Measurements from ENCODE around the gene WASF2.

WASF2 gene

GRCh38 chr1:27402349-27402754 is 87.6 kb downstream of the WASF2 start:
- TF ChIP-seq FOXP2 (optimal IDR thresholded peaks at IDR 0.05; ENCODE audit: borderline replicate concordance, extremely low read depth, extremely low read length, insufficient read depth): no peak
- TF ChIP-seq TAF1 (IDR thresholded peaks at IDR 0.05; ENCODE audit: borderline replicate concordance, insufficient read depth, low read length): no peak
- TF ChIP-seq SIN3A (IDR thresholded peaks at IDR 0.05; ENCODE audit: borderline replicate concordance, insufficient read depth, low read length): no peak
- TF ChIP-seq POLR2AphosphoS5 (IDR thresholded peaks at IDR 0.05; ENCODE audit: low read depth, low read length): no peak
- no peak for TF ChIP-seq REST (IDR thresholded peaks at IDR 0.05; ENCODE audit: insufficient read depth in 1 of 2, low read depth in 2 of 2, low read length in 2 of 2)

DNA sequence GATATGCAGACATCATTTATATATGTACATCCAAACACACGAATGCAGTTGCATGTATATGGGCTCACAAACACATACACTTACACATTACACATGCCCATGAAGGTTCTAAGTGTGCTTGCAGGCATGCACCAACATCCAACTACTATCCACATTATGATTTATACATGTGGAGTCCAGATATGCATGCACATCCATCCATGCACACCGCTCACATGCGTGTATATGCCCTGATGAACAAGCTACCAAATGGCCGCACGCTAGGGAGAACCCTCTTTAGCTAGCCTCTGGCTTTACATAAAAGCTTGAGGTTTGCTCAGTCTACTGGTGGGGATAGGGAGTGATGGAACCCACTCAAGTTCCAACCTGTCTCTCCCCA is 89.0 kb downstream of the WASF2 start:
- TF ChIP-seq POLR2AphosphoS5 (IDR thresholded peaks at IDR 0.05; ENCODE audit: low read depth, low read length) (no peak), REST (IDR thresholded peaks at IDR 0.05; ENCODE audit: insufficient read depth in 1 of 2, low read depth in 2 of 2, low read length in 2 of 2) (no peak), TAF1 (IDR thresholded peaks at IDR 0.05; ENCODE audit: borderline replicate concordance, insufficient read depth, low read length) (no peak), FOXP2 (optimal IDR thresholded peaks at IDR 0.05; ENCODE audit: borderline replicate concordance, extremely low read depth, extremely low read length, insufficient read depth) (no peak), SIN3A (IDR thresholded peaks at IDR 0.05; ENCODE audit: borderline replicate concordance, insufficient read depth, low read length) (no peak)

GRCh38 chr1:27400082-27400962 is 89.6 kb downstream of the WASF2 start:
- TF ChIP-seq SIN3A (IDR thresholded peaks at IDR 0.05; ENCODE audit: borderline replicate concordance, insufficient read depth, low read length) (no peak), TAF1 (IDR thresholded peaks at IDR 0.05; ENCODE audit: borderline replicate concordance, insufficient read depth, low read length) (no peak), FOXP2 (optimal IDR thresholded peaks at IDR 0.05; ENCODE audit: borderline replicate concordance, extremely low read depth, extremely low read length, insufficient read depth) (no peak), REST (IDR thresholded peaks at IDR 0.05; ENCODE audit: insufficient read depth in 1 of 2, low read depth in 2 of 2, low read length in 2 of 2) (no peak), POLR2AphosphoS5 (IDR thresholded peaks at IDR 0.05; ENCODE audit: low read depth, low read length) (no peak)

DNA sequence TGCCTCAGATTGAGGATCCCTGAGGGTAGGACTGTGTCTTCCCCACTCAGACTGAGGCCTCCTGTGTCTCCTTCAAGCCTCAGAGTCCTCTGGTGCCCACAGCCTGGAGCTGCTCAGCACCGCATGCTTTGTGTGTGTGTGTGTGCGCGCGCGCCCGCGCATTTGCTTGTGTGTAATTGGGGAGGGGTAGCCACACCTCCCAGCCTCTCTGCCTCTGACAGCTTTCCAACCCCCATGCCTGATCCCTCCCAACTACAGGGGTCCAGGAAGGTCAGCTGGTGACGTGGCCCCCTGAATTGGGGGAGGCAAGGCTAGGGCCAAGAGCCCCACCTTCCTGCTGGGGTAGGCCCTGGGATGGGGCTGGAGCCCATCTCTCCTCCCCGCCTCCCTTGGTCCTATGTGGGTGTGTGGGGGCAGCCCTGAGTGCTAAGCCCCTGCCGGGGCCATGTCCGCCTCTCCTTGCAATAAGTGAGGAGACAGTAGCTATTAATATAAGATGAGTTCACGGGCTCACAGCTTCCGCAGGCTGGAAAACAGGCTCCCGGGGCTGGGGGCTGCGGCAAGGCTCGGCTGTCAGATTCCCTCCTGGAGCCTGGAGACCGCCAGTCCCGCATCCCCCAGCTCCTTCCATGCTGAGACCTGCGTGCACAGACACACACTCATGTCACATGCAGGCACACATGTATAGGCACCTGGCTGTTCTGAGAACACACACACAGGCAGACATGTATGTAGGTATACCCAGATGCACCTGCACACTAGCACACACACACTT is 90.5 kb downstream of the WASF2 start:
- TF ChIP-seq TAF1 (IDR thresholded peaks at IDR 0.05; ENCODE audit: borderline replicate concordance, insufficient read depth, low read length): no peak
- TF ChIP-seq POLR2AphosphoS5 (IDR thresholded peaks at IDR 0.05; ENCODE audit: low read depth, low read length): no peak
- TF ChIP-seq FOXP2 (optimal IDR thresholded peaks at IDR 0.05; ENCODE audit: borderline replicate concordance, extremely low read depth, extremely low read length, insufficient read depth): no peak
- no peak for TF ChIP-seq SIN3A (IDR thresholded peaks at IDR 0.05; ENCODE audit: borderline replicate concordance, insufficient read depth, low read length)
- TF ChIP-seq REST (IDR thresholded peaks at IDR 0.05; ENCODE audit: insufficient read depth in 1 of 2, low read depth in 2 of 2, low read length in 2 of 2): no peak

Data from PFSK-1 (cell line).